Activated naive CD4-positive, alpha-beta T cell treated with anti-CD3 and anti-CD28 coated beads, Interleukin-2, amount 50 U/mL, for 72 hours (primary cell): ENCODE data around the gene PITX1. TPM values are rescaled to one million over a fixed set of nuclear protein-coding genes. Genes with fewer than 3 reads are reported as not detected.

Experiments used
- ATAC-seq, 2 donors: fragments of 150-1000 bp; cut with Tn5 transposase; 2 replicates each; pipeline ENCODE4 v1.10.0; 2021; ENCODE audit warnings: mild to moderate bottlenecking in 2 of 2, moderate library complexity in 2 of 2
- DNase-seq, 2 donors: peaks; one replicate each; pipeline ENCODE4 v3.0.0; 2021 to 2022; ENCODE audit warnings: low spot score in 2 of 2
- H3K27ac Mint-ChIP-seq, 2 donors: one replicate each; pipeline ENCODE4 v1.8.0; 2022; ENCODE audit warnings: mild to moderate bottlenecking in 2 of 2, mixed read lengths in 2 of 2
- H3K36me3 Mint-ChIP-seq, 2 donors: one replicate each; pipeline ENCODE4 v1.8.0; 2022; ENCODE audit warnings: mixed read lengths in 2 of 2
- H3K9me3 Mint-ChIP-seq, 2 donors: one replicate each; pipeline ENCODE4 v1.8.0; 2022; ENCODE audit warnings: mixed read lengths in 2 of 2
- total RNA-seq, 2 donors: library from RNA; stranded (reverse); gene quantifications; one replicate each; pipeline ENCODE4 v1.2.3, GENCODE V29; 2022

Gene PITX1
- total RNA-seq, 2 donors from 2014 or later, result 0.62 TPM; not detected in 1

DNA sequence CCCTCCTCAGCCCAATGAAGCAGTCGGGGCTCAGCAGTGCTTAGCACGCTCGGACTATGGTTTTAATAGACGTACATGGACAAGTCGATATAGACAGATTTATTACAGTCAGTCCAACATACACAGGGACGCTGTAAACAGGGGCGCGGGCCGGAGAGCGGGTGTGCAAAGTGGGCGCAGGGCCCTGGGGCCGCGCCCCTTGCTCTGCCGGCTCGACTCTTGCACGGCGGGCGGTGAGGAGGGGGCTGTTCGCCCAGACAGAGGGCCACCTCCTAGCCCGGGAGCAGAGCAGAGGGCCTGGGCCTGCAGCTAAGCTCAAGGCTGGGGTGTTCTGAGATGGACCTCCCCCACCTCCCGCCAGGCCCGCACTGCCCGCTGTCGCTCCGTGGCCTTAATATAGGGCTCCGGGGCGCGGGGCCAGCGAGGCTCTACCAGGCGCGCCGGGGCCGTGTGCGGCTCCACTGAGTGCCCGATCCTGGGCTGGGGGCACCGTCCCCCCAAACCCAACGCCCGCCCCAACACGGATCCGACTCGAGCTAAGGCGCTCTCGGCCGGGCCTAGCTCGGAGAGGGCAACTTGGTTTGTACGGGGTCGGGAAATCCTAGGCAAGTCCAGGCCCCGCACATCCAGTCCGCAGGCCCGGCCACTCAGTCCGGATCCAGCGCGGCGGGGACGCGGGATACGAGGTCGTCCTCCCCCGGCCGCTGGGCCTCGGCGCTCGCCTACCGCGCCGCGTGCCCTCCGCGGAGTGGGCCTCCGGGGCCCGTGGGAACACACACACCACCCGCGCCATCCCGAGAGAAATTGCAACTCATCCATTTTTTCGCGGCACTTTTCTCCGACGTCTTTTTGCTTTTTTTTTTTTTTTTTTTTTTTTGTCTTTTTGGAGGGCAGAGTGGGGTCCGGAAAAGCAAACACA lies 6.1 kb downstream of the PITX1 start:
- H3K9me3 Mint-ChIP-seq, result peaks cover 6% of the 10 kb centered on the region in 2 donors
- peak overlapping the region in 1 of 2 donors; percentile 50 for H3K27ac Mint-ChIP-seq
- DNase-seq (no peak), ATAC-seq (no peak)
- peaks cover 7 to 13% of the 10 kb centered on the region in 2 donors for H3K36me3 Mint-ChIP-seq

DNA sequence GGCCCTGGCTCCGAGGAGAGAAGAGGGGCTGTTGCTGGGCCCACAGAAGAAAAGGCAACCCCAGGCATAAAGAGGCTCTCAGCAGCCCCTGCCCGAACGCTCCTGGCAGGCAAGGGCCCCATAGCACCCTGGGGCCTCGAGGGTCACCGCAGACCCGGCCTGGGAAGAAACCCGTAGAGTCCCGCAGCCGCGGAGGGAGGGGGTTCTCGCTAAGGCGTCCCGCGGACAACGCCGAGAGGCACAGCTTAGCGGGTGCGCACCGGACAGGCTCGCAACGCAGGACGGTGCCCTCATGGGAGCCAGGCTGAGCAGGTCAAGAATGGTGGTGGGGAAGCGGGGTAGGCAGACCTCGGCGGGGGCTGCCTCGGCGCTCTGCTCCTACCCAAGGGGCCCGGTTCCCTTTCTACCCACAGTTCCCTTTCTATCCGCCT lies 6.7 kb downstream of the PITX1 start:
- peaks cover 7 to 13% of the 10 kb centered on the region in 2 donors for H3K36me3 Mint-ChIP-seq
- peaks cover 6% of the 10 kb centered on the region in 2 donors for H3K9me3 Mint-ChIP-seq
- DNase-seq (no peak), ATAC-seq (no peak)
- H3K27ac Mint-ChIP-seq, result no peak overlapping the region

DNA sequence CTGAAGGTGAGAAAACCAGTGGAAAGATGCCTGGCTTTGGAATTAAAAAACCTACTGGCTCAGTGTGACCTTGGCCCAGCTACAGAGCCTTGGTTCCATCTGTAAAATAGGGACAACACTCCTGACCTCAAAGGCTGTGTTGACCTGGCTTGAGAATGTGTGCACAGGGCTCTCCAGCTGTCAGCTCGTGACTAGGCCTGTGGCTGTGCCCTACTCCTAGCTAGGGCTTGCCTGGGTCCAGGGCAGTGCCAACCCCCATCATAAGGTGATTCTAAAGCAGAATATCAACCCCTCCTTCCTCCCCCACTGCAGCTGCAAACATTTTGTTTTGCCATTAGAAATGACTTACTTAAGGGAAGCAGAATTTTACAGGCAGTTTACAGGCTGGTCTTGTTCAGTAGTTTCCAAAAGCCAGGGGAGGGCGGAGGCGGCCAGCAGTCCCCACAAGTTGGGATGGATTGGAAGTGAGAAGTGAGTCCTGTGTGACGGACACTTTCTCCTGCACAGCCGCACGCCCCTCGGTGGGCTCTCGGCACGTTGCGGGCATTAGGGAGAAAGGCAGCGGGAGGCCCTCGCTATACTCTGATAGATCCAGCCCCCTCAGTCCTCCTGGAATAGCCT lies 7.3 kb downstream of the PITX1 start:
- no peak for ATAC-seq
- peaks cover 7 to 9% of the 10 kb centered on the region in 2 donors for H3K36me3 Mint-ChIP-seq
- no peak for DNase-seq
- H3K9me3 Mint-ChIP-seq, result peaks cover 6% of the 10 kb centered on the region in 2 donors
- no peak overlapping the region for H3K27ac Mint-ChIP-seq

DNA sequence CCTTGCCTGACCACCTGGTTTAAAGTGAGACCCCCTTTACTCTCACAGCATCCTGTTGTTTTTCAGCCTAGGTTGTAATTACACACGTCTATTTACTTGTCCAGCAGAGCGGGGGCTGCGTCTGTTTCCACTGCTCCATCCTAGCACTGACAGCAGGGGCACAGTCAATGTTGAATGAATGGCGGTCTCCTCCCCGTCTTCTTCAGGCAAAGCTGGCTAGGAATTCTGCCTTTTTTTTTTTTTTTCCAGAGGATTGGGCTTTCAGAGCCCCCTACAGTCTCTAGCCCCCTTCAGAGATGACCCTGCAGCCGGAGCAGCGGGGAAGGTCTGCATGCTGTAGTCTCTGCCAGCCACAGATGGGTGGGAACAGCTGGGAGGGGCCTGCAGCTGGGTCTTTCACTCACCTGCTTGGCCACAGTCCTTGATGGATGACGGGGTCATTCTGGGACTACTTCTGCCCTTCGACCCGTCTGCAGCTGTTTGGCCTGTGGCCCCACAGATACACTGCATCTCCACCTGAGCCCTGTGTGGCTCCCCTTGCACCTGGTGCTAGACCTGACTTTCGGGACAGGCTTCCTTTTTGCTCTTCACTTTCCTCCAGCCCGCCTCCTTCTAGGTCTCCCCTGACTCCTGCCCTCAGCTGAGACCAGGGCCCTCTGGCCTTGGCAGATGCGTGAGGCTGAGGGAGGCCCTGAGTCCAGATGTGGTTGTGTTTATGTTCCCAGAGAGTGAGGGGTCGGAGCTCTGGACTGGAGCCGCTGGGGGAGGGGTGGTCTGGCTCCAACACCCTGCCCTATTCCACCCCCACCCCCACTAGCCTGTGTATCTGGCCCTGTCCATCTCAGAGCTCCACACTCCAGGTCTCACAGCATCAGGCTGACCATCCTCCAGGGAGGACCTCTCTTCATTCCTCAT lies 8.0 kb downstream of the PITX1 start:
- DNase-seq, result no peak
- Mint-ChIP-seq H3K9me3 (peaks cover 6% of the 10 kb centered on the region in 2 donors), H3K36me3 (peaks cover 7 to 8% of the 10 kb centered on the region in 2 donors), H3K27ac (no peak overlapping the region)
- ATAC-seq, result no peak

DNA sequence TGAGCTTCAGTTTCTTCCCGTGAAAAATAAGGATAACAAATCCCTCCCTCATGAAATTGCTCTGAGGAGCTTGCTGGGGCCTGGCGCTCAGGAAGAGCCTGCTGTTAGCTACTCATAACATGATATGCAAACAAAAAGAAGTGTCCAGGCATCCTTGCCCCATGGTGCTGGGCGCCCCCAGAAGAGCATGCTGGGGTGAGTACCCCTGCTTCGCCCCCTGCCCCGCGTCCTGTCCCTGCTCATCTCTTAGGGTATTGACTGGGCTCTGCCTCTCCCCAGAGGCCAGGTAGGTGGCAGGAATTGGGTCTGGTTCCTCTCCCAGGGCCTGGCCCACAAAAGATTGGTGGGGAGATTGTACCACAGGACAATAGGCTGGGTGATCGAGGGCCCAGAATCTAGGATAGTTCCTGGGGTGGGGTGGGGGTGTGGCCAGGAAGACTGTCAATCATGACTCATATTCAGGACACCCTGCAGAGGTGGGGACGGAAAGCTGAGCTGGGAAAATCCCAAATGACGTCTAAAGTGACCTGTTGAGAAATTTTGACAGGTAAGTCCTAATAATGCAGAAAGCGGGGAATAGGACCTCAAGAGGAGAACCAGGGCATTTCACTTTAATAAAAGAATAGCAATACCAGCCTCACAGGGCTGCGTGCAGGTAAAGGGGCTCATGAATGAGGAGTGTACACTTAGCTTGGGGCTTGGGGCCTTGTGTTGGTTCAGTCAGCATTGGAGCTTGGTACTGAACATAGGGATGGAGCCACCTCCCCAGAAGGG lies 8.9 kb downstream of the PITX1 start:
- DNase-seq (no peak), ATAC-seq (no peak)
- Mint-ChIP-seq H3K36me3 (peaks cover 7 to 8% of the 10 kb centered on the region in 2 donors), H3K9me3 (peaks cover 6% of the 10 kb centered on the region in 2 donors), H3K27ac (no peak overlapping the region)

DNA sequence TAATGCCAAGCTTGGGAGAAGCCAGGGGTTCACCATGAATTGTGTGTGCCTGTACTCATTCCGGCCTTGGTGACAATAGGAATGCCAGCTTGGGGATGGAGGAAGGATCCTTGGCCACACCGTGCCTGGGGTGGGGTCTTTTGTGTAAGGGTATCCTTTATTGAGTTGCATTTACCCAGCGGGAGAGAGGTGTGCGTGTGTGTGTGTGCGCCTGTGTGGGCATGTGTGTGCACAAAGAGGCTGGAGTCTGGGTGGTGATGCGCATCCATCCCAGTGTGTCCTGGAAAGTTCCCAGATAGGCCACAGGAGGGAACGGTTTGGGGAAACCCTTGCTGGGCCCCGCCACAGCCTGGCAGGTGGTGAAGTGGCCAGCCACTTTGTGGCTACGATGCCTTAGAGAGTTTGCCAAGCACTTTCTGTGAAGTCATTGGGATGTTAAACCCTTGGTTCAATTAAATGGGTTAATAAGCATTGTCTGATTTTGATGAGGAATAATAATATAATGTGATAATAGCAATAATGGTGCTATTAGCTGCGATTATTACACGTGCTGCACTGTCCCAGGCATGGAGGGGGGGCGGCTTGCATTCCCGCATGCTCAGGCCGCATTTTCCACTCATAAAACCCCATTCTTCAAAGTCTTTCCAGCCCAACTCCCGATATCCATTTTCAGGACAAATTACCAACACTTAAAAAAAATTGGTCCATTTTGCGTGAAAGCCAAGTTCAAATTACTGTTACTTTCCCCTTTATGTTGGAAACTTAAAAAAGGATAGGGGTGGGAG lies 13.7 kb downstream of the PITX1 start:
- no peaks in the 10 kb centered on the region for H3K9me3 Mint-ChIP-seq
- no peak overlapping the region for H3K27ac Mint-ChIP-seq
- no peak for ATAC-seq

DNA sequence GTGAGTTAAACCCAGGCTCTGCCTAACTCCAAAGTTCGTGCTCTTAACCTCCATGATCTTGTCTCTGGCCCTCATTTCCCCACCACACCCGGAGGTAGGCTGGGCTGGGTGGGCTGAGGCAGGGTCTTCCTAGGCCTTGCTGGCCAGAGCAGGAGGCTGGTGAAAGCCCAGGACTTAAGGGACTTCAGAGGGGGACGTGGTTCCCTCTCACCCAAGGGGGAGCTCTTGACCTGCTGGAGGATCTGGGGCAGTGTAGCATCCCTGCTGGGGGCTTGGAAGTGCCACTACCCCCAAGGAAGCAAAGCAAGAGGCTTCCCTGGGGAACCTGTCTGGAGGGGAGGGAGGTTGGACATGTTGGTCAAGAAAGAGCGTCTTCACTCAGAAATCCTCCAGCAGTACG lies 14.7 kb downstream of the PITX1 start:
- no peak for ATAC-seq
- no peak overlapping the region for H3K27ac Mint-ChIP-seq
- H3K36me3 Mint-ChIP-seq, result no peaks in the 10 kb centered on the region

More for the DNA sequence above, 13.7 kb downstream of the PITX1 start:
- DNase-seq, result peak in 1 of 2 donors; percentile 42
- H3K36me3 Mint-ChIP-seq, result no peaks in the 10 kb centered on the region

DNA sequence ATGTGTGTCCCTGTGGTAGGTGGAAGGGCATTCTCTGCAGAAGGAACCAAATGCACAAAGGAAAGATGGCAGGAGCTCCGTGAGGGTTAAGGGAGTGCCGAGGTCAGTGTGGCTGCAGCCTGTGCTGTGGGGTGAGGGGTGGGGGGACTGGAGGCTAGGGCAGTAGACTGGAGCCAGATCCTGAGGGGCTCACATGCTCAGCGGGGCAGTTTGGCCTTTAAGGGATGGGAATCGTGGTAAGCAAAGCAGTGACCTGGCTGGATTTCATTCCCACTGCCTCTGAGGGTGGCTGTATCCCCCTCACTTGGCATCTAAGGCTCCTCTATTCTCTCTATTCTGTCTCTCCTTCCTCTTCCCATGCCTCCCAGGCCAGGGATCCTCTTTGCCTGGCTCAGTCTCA lies 15.6 kb downstream of the PITX1 start:
- Mint-ChIP-seq H3K27ac (peak overlapping the region in 1 of 2 donors; percentile 13), H3K36me3 (no peaks in the 10 kb centered on the region), H3K9me3 (no peaks in the 10 kb centered on the region)
- ATAC-seq (no peak), DNase-seq (no peak)

More for the DNA sequence above, 14.7 kb downstream of the PITX1 start:
- DNase-seq, result peak in 1 of 2 donors; percentile 39
- H3K9me3 Mint-ChIP-seq, result no peaks in the 10 kb centered on the region

DNA sequence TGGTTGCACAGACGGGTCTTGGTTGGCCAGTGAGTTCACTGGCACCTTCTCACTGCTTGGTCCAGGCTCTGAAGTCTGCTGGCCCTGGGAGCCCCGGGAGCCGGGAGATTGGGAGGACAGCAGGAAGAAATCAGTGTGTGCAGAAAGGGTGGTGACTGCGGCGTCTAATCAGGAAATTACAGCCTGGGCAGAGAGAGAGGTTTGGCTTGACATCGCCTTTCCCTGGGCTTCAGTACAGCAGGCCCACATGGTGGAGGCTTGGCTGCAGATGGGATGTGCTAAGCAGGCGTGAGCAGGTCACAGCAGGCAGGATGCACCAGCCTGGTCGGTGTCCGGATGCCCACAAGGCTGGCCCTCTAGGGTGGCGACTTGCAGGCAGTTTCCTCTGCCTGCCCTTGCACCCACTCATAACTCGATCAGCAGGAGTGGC lies 17.2 kb downstream of the PITX1 start:
- no peaks in the 10 kb centered on the region for H3K9me3 Mint-ChIP-seq
- no peak overlapping the region for H3K27ac Mint-ChIP-seq
- peak in 1 of 2 donors; percentile 39 for DNase-seq
- no peak for ATAC-seq
- H3K36me3 Mint-ChIP-seq, result no peaks in the 10 kb centered on the region

DNA sequence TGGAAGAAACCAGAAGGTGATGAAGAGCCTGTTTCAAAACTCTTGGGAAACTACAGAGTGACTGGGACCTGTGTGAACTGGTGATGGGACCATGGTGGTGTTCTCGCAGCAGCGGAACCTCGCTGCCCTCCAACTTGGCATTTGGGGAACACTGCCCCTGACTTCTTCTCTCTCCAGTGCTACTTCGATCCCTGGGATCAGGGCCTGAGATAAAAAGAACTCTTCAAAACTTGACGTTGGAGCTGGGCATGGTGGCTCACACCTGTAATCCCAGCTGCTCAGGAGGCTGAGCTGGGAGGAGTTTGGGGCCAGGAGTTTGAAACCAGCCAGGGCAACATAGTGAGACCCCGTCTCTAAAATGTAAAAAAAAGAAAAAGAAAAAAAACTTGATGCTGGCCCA lies 18.1 kb downstream of the PITX1 start:
- H3K27ac Mint-ChIP-seq, result no peak overlapping the region
- ATAC-seq, result no peak
- H3K36me3 Mint-ChIP-seq, result no peaks in the 10 kb centered on the region
- no peaks in the 10 kb centered on the region for H3K9me3 Mint-ChIP-seq
- no peak for DNase-seq

DNA sequence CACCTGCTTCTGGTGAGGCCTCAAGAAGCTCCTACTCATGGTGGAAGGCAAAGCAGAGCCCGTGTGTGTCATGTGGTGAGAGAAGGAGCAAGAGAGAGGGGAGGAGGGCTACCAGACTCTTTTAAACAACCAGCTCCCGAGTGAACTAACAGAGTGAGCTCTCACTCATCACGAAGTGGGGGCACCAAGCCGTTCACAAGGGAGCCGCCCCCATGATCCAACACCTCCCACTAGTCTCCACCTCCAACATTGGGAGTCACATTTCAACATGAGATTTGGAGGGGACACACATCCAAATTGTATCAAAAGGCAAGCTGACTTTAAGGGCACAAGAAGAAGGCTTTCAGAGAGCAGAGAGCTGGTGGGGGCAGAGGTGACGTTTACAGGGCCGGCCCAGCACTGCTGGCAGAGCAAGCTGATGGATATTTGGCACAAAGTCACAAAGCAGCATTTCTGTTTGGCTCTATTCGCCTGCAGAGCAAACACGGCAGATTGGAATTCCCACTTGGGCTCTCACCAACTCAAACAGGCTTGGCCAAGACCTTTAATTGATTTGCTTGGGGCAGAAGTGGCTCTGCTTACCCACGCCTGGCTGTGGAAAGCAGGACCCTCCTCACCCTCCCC lies 20.0 kb downstream of the PITX1 start:
- Mint-ChIP-seq H3K27ac (no peak overlapping the region), H3K9me3 (no peaks in the 10 kb centered on the region), H3K36me3 (no peaks in the 10 kb centered on the region)
- ATAC-seq, result no peak
- no peak for DNase-seq

DNA sequence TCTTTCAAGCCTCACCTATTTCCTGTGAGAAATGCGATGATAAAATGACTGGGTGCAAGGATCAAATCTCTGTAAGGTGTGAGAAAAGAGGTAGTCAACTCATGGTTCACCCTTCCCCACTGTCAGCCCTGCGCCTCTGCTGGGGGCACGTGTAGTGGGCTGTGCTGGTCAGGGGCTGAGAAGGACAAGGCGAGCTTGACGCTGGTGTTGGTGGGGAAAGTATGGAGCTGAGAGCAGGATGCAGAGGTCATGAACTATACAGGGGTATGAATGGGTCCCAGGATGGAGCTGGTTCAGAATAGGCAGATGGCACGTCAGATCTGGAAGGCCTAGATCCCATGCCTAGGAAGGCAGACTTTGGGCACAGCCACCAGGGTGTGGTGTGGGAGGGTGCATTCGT lies 20.6 kb downstream of the PITX1 start:
- DNase-seq, result no peak

DNA sequence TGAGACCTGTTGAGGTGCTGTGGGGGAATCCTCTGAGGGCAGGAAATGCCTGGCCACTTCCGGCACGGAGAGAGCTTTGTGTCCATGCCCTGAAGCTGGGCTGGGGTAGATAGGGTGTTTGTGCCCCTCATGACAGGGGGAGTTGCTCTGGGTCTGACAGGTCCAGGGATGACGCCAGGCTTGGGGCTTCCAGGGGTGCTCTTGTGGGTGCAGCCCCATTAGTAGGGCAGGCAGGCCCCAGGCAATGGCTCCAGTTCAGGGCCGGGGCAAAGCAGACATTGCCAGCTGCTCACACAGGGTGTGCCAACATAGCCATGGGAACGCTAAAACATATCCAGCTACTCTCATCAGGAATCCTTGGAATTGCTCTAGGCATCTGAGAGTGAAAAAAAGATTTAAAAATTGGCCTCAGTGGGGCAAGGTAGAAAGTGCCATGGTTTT lies 21.1 kb downstream of the PITX1 start:
- Mint-ChIP-seq H3K27ac (no peak overlapping the region), H3K9me3 (no peaks in the 10 kb centered on the region), H3K36me3 (no peaks in the 10 kb centered on the region)
- DNase-seq (no peak), ATAC-seq (no peak)

More for the DNA sequence above, 20.6 kb downstream of the PITX1 start:
- Mint-ChIP-seq H3K9me3 (no peaks in the 10 kb centered on the region), H3K27ac (no peak overlapping the region), H3K36me3 (no peaks in the 10 kb centered on the region)
- ATAC-seq, result no peak

DNA sequence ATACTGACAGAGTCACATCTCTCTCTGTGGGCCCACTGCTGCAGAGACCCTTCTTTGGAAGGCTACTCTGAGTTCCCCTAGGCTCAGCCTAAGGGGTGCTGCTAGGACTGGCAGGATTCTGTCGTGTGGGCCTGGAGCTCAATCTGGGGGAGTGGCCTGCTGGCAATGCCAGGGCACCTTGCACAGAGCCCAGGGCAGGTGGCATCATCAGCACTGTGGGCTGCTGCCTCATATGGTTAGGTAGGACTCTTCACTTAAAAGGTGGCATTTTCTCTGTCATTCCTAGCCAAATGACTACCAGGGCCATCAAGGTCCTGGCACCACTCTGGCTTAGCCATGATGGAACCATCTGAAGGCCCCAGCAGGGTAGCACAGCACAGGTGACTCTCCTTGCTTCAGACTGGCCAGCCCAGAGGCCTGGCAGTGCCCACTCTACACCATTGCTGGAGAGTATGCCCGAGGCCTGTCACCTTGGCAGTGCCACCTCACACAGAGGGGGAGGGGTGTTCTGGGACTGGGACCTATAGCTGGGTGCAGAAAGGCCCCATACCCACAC lies 21.9 kb downstream of the PITX1 start:
- Mint-ChIP-seq H3K36me3 (no peaks in the 10 kb centered on the region), H3K27ac (no peak overlapping the region), H3K9me3 (no peaks in the 10 kb centered on the region)
- DNase-seq, result no peak
- no peak for ATAC-seq
